Measurements from ENCODE around the gene OLFML2A.
A peak's percentile ranks its signal among the peaks of the same experiment; 100 is the strongest.
"Not testable (repeated sequence)": the region's sequence is repeated elsewhere in the genome, so short reads cannot be mapped to it uniquely, and the experiment has no call there.

Gene OLFML2A

DNA sequence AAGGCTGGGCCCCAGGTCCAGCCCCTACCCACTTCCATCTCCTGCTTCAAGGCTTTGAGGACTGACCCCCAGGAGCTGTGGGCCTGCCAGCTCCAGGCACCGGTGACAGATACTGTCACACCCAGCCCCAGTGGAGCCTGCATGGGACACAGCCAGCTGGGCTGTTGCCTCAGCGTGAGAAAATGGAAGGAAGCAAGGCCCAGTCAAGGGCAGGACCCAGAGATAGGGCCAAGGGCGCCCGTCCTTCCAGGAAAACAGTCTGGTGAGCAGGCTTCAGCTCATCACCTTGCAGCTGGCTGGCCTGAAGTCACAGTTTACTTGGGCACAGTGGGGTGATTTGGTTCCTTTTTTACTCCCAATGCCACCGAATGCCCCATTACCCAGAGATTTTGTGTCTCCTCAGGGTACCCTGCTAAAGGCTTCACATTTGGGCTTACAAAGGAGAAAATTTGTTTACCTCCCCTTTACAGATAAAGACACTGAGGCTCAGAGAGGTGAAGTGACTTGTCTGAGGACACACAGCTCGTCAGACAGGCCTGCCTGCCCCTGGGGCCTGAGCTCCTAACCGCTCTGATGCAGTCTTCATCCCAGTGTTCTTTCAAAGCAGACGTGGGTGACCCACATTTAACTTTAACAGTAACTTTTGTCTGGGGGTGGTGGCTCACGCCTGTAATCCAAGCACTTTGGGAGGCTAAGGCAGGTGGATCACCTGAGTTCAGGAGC is 54.9 kb downstream of the OLFML2A start:
- no peak for DNase-seq

DNA sequence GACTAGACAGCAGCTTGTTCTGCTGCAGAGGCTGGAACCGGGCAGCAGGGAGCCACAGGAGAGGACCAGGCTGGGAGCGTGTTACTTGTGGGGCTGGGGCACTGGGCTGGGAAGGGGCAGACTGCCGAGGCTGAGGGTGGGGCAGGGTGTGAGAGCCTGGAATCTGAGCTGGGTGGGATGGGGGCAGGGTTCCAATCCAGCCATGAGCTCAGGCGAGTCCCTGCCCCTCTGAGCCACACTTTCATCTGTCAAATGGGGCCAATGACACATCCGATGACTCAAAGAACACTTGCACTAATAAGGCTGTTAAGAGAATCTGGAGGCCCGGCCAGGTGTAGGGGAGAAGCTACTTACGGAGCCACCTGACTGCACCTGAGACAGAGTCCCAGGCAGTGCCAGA is 57.7 kb downstream of the OLFML2A start:
- no peak for DNase-seq

DNA sequence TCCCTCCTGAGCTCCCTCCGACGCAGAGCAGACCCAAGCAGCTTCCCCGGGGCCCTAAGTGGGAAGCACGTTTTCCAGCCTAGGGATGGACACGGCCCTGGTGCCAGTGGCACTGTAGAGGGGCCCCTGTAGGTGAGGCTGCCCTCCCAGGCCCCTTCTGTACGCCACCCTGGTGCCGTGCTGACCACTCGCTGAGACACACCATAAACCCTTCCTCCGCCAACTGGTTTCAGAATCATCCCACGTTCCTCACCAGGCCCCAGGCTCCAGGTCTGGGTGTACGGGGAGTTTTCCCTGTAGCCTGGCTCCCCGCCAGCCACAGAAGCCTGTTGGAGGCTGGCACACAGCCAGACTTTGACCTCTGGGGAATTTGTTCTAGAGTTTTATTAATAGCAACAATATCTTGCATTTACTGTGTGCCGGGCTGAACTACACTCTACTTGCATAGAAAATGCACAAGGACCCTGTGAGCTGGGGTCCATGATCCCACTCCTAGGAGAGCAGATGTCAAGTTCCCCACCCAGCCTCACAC is 58.2 kb downstream of the OLFML2A start:
- no peak for DNase-seq

DNA sequence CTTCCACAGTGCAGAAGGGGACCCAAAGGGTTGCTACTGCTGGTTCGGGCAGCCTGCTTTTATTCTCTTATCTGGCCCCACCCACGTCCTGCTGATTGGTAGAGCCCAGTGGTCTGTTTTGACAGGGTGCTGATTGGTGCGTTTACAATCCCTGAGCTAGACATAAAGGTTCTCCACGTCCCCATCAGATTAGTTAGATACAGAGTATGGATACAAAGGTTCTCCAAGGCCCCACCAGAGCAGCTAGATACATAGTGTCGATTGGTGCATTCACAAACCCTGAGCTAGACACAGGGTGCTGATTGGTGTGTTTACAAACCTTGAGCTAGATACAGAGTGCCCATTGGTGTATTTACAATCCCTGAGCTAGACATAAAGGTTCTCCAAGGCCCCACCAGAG is 61.2 kb downstream of the OLFML2A start:
- not testable (repeated sequence) for DNase-seq

DNA sequence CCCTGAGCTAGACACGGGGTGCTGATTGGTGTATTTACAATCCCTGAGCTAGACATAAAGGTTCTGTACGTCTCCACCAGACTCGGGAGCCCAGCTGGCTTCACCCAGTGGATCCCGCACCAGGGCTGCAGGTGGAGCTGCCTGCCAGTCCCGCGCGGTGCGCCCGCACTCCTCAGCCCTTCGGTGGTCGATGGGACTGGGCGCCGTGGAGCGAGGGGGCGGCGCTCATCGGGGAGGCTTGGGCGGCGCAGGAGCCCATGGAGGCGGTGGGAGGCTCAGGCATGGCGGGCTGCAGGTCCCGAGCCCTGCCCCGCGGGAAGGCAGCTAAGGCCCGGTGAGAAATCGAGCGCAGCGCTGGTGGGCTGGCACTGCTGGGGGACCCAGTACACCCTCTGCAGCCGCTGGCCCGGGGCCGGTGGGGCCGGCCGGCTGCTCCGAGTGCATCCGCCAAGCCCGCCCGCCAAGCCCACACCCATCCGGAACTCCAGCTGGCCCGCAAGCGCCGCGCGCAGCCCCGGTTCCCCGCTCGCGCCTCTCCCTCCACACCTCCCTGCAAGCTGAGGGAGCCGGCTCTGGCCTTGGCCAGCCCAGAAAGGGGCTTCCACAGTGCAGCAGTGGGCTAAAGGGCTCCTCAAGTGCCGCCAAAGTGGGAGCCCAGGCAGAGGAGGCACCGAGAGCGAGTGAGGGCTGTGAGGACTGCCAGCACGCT is 61.8 kb downstream of the OLFML2A start:
- not testable (repeated sequence) for DNase-seq

DNA sequence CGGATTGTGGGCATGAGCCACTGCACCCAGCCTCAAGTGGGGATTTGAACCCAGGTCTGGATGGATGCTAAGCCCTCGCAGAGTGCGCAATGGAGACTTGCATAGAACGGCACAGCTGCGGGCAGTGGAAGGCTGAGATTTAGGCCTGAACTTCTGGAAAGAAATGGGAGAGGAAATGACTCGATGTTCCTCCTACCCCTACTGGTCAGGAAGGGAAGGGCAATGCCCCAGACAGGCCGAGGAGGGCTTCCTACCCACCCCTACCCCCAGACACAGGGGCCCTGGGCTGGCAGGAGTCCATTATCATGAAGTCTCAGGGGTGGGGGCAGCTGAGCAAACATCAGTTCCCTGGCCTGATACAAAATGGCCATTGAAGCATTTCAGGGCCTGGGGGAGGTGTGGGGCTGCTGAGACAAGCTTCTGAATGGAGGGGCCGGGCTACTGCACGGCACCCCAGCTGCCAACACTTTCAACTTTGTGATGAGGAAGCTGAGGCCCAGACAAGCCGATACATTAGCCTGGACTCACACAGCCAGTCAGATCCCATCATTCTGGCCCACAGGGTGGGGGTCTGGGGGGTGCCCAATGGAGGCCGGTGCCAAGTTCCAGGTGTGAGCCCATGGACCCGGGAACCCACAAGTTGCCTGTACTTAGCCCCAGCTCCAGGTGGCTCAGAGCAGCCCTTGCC is 62.8 kb downstream of the OLFML2A start:
- no peak for DNase-seq

DNA sequence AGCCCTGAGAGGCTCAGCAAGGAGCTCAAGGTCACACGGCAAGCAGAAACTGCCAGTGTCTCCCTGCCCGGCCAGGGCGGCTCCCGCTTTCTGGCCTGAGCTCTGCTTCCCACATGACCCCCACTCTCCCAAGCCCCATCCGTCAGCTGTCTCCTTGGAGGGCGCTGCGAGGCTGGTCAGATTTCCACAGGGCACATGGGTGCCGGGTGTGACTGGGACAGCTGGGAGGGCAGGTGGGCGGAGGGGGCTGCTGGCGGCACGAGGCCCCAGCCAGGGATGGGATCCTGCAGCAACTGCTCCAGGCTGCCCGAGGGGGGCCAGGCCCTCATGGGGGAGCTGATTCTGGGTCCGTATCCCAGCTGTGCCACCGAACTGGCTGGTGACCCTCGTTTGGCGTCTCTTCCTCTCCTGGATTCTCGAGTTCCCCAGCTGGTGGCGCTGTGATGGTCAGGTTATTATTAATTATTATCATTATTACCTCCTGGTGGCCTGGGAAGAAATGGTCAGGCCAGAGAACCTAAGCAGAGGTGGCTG is 63.4 kb downstream of the OLFML2A start:
- no peak for DNase-seq

DNA sequence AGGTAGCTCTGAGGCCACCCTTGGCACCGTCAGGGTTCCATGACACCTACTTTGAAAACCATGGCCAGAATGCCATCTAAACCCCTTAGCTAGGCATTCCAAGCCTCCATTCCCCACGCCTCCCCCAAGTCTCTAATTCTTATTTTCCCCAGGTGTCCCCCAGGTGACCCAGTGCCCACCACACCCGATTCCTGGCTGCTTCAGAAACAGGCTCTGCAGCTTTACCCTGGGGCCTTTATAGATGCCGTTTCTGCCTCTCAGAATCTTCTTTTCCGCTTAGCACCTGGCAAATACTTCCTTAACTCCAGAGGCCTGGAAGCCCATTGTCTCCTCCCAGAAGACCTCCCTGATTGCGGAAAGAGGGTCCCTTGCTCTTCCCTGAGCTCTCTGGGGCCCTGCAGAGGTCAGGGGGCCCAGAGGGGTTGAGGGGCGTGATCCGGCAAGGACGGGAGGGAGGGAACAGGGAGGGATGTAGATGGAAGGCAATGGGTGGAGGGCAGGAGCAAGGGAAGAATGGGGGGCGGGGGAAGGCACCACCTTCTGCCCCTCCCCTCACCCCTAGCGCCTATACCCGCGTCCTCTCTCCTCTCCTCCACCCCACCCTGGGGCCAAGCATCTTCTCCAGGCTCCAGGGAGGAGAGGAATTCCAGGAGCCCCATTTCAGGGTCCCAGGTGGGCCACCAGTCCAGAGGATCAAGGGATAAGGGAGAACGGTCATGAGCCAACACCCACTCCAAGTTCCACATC is 64.3 kb downstream of the OLFML2A start:
- DNase-seq, result no peak

DNA sequence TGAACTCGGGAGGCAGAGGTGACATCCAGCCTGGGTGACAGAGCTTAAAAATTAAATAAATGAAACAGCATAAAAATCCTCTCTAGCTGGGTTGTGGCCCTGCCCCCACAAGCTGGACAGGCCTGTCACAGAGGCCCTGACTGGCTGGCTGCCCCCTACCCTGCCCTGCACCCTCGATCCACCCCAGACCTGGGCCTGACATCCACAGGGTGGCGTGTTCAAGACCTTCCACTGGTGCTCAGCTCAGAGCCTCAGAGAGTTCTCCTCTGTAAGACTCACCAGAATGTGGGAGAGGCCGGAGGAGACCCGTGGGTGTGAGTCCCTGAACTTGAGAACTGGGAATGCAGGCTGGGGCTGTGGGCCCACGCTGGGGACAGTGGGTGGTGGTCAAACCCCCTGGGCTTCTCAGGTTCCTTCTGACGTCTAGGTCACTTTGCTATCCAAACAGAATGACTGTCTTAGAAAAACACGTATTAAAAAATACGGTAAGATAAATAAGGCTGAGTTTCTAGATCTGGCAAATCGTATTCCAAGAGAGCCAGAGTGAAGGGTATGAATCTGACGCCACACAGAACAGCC is 66.6 kb downstream of the OLFML2A start:
- DNase-seq, result no peak

DNA sequence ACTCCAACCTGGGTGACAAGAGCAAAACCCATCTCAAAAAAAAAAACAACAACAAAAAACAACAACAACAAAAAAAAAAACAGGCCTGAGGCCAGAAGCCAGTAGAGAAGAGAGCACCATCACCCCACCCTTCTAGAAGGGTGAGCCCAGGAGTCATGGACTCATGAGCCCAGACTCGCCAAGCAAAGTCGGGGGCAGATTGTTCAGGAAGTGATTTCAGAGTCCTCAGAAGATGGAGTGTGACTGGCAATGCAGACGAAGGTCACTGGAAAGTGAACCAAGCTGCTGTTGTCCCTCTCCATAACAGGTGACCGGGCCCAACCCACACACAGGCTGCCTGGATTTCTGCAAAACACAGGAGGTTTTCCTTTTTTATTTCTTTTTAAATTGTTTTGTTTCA is 67.4 kb downstream of the OLFML2A start:
- DNase-seq, result no peak

DNA sequence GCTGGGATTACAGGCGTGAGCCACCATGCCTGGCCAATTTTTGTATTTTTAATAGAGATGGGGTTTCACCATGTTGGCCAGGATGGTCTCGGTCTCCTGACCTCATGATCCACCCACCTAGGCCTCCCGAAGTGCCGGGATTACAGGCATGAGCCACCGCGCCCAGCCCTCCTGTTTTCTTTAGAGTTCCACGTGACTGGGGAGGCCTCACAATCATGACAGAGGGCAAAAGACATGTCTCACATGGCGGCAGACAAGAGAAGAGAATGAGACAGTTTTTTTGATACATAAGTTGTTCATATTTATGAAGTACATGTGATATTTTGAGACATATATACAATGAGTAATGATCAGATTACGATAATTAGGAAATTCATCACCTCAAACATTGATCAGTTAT is 69.5 kb downstream of the OLFML2A start:
- not testable (repeated sequence) for DNase-seq

DNA sequence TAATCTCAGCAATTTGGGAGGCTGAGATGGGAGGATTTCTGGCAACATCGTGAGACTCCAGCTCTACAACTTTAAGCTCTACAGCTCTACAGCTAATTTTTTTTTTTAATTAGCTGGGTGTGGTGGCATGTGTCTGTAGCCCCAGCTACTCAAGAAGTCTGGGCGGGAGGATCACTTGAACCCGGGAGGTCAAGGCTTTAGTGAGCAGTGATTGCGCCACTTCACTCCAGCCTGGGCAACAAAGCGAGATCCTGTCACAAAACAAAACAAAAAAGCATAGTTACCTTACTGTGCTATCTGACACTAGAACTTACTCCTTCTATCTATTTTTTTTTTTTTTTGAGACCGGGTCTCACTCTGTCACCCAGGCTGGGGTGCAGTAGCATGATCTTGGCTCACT is 70.0 kb downstream of the OLFML2A start:
- no peak for DNase-seq

DNA sequence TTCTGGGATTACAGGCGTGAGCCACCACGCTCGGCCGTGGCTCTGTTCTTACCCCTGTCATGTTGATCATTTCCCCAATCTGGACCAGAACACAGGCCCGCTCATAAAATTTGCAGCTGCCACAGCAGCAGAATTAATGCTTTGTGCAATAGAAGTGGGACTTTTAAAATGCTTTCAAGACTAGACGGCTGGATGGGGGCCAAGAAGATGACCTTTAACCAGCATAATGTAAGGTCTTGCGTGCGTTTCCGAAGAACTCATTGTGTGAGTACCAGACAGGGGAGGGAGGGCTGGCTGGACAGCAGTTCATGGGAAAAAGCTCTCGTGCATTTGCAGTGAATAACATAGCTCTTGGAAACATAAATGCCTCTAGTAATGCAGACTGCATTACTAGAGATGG is 72.9 kb downstream of the OLFML2A start:
- DNase-seq, result no peak

DNA sequence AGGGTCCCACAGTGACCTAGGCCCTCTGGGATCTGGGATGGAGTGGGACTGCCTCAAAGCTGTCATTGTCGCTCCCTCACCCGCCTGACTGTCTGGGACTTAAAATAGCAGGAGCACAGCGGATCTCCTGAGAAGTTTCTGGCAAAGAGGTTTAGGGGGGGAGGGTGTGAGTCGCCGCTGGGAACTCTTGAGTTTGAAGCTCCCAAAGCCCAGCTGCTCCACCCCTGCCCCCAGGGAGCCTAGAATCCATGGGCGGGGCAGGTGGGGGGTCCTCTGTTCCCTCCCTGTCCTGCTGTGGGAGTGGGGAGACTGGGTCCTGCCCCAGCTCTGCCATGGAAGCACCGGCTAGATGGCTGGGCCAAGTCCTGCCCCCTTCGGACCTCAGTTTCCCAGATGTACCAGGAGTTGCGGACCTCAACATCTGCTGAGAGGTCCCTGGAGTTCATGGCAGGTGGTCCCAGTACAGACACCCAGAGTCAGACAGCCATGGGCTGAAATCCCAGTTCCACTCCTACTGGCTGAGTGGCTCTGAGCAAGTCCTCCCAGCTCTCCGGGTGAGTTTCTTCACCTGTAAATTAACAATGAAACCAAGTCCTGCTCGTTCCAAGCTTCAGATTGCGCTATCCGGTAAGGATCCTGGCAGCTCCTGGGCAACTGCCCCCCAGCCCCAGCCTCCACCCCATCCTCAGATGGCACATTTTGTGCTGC is 75.3 kb downstream of the OLFML2A start:
- no peak for DNase-seq

DNA sequence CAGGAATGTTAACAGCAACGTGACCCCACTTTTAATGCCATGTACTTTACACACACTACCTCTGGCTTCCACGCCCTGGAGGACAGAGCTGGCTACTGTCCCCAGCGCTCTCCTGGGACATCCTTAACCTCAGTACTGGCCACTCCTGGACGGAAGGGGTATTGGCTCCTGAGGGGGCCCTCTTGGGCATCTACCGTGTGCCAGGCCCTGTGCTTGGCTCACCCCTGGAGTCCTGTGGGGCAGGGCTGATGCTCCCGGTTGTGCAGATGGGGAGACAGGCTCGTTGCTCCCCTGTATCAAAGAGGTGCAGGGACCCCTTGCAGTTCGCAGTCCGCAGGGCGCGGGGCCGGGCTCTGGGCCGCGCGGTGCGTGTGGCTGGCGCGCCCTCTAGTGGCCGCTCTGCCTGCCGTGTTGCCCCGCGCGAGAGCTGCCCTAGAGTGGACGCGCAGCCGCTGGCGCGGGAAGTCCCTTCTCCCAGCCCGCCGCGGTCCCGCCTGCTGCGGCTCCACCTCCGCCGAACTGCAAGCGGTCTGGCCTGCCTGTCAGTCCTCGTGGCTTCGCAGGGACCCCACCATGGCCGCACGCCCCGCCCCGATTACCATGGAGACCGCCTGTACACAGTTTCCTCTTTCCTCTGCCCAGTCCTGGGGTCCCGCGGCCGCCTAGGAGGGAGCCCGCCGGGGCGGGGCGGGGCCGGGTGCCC is 76.0 kb downstream of the OLFML2A start, which contains the start of gene WDR38:
TSS of gene WDR38 (plus strand) at position 632 of the 703 bp plus-strand sequence. CDS start 72 bp downstream, outside the sequence.
- peak; percentile 51 to 76 for DNase-seq

DNA sequence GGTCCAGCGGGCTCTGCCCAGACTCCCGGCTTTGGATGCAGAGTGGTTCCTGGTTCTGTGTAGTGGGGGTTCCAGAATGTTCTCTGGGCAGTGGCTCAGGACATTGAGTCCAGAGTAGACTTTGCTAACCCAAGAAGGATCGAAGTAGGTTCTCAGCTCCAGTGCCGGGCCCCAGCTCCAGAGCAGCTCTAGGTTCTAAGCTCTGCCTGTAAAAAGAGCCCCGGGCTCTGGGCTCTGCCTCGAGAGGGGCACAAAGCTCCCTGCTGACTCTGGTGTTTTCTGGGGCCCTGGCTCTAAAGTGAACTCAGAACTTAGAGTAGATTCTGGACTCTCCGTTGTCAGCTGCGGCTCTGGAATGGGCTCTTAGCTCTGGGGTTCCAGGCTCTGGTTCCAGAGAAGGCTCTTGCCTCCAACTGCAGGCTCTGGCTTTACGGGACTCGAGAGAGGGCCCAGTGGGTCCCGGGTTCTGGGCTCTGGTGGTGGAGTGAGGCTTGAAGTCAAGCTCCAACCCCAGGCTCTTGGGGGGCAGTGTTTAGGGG is 76.7 kb downstream of the OLFML2A start:
- DNase-seq, result no peak

DNA sequence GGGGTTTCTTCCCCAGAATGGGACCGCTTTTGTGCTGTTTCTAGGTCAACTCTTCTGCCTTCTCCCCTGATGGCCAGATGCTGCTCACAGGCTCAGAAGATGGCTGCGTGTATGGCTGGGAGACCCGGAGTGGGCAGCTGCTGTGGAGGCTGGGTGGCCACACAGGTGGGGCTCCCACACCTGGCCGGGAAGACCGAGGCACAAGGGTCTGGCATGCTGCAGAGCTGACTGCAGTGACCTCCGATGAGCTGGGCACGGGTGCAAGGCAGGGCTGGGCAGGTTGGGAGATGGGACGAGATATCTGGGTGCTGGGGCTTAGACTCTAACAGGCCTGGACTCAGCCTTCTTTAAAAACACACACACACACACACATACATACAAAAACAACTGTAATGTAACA is 77.2 kb downstream of the OLFML2A start:
- no peak for DNase-seq

DNA sequence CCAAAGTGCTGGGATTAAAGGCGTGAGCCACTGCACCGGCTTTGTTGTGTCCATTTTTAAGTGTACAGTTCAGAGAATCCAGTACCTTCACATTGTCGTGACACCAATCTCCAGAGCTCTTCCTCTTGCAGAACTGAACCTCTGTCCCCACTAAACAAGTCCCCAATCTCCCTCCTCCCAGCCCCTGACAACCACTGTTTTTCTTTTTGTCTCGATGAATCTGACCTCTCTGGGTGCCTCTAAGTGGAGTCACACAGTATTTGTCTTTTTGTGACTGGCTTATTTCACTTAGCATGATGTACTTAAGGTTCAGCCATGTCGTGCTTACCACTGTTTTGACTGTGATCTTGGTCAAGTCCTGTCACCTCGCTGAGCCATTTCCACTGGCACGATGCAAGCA is 77.9 kb downstream of the OLFML2A start:
- DNase-seq, result no peak

DNA sequence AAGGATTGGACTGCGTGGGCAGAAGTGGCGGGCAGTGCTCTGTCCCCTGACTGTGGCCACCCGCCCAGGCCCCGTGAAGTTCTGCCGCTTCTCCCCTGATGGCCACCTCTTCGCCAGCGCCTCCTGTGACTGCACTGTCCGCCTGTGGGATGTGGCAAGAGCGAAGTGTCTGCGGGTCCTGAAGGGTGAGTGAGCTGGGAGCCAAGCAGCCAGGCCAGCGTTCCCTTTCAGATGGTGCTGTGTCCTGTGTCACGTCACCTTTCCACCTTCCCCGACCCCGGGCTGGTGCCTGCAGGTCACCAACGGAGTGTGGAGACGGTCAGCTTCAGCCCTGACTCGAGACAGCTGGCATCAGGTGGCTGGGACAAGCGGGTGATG is 78.6 kb downstream of the OLFML2A start:
- no peak for DNase-seq

DNA sequence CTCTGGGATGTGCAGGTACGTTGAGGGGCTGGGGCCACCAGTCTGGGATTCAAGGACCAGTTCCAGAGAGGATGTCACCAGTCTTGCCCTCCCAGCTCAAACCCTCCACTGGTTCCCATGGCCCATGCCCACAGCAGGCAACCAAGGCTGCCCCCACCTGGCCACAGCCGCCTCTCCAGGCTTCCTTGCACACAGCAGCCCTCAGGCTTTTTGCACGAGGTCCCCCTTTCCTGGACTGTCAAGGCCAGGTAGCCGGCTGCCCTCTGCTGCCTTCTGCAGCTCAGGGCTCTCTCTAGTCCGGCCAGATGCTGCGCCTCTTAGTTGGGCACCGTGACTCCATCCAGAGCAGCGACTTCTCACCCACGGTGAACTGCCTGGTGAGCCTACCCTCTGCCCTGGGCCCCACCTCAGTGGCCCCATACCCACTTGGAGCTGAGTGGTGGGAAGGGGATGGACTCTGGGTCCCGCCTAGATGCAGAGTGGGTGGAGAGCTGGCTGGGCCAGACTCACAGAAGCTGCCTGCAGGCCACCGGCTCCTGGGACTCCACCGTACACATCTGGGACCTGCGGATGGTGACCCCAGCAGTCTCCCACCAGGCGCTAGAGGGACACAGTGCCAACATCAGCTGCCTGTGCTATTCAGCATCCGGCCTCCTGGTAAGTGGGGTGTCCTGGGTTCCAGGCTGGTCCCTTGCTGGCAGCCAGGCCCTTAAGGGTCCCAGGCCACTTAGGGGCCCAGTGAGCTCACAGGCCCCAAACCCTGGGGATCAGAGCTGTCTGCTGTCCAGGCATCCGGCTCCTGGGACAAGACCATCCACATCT is 79.2 kb downstream of the OLFML2A start:
- DNase-seq, result no peak

All from bone marrow (tissue), 2 donors.